K562 (cell line): ENCODE measurements around the gene SLC25A40. TPM values are rescaled to one million over a fixed set of nuclear protein-coding genes. Genes with fewer than 3 reads are reported as not detected.

Experiments used
- ATAC-seq: fragments of 200-7000 bp; cut with Tn5 transposase; 3 replicates; pipeline ENCODE4 v1.9.1; 2020; ENCODE audit warnings: moderate library complexity
- BruUV-seq: library from RNA; stranded (reverse); fragments of 400-500 nt; replicated peaks from 2 replicates; lab custom pipeline; 2021; lab: Mats Ljungman, UMichigan
- CTCF ChIA-PET: fragments of 300-600 bp; formaldehyde crosslinking; extraction: SDS; loops from one replicate; lab custom pipeline; 2021; ENCODE audit warnings: low intra/inter-chr PET ratio; lab: Yijun Ruan, JAX
- POLR2A ChIA-PET: fragments of 300-600, 350-650 bp; sonication (Branson Sonifier 250); formaldehyde crosslinking; extraction: SDS; loops from one replicate; lab custom pipeline; 2021; ENCODE audit warnings: antibody characterized with exemption, inconsistent platforms; lab: Yijun Ruan, JAX
- DNase-seq, 4 experiments: peaks; one replicate each; pipeline versions ENCODE4 v3.0.0 to v3.0.0-alpha.2; 2011 to 2018; ENCODE audit warnings: low spot score in 3 of 4, mixed read lengths in 3 of 4; ENCODE audit errors: extremely low read depth in 1 of 4
- FAIRE-seq: peaks from 2 replicates; lab custom pipeline; 2011; peaks lifted over from hg19 to GRCh38; lab: Jason Lieb, UNC
- H2AFZ ChIP-seq: 2 replicates; pipeline ENCODE4 v1.6.0; 2011; ENCODE audit warnings: low read depth, low read length, control low read depth, inconsistent platforms
- H3K27ac ChIP-seq: fragments of 200-600 bp; 3 replicates; pipeline ENCODE4 v1.8.0; 2011; ENCODE audit warnings: low read depth, mild to moderate bottlenecking, control low read depth, inconsistent platforms, low read length, moderate library complexity, mixed read lengths; ENCODE audit errors: extremely low read depth
- H3K27me3 ChIP-seq, 2 experiments: fragments of 300-600 bp in 1 of 2; 2 replicates in 1 of 2; 3 replicates in 1 of 2; pipeline versions ENCODE4 v1.6.0 to v1.8.0; 2011; ENCODE audit warnings: inconsistent platforms in 2 of 2, low read length in 2 of 2, mild to moderate bottlenecking in 1 of 2, mixed read lengths in 1 of 2, moderate library complexity in 1 of 2; ENCODE audit not compliant: control insufficient read depth in 2 of 2, insufficient read depth in 2 of 2
- H3K36me3 ChIP-seq: fragments of 300-600 bp; 3 replicates; pipeline ENCODE4 v1.8.0; 2011; ENCODE audit warnings: mild to moderate bottlenecking, low read length, inconsistent platforms; ENCODE audit not compliant: control insufficient read depth, insufficient read depth
- H3K4me1 ChIP-seq, 2 experiments: fragments of 200-600 bp in 1 of 2; replicated peaks in 1 of 2; 2 replicates in 1 of 2; 3 replicates in 1 of 2; pipeline versions ENCODE4 v1.5.1 to v1.8.0; 2011; ENCODE audit warnings: inconsistent platforms in 2 of 2, low read length in 2 of 2, mild to moderate bottlenecking in 1 of 2, mixed read lengths in 1 of 2, moderate library complexity in 1 of 2; ENCODE audit not compliant: control insufficient read depth in 2 of 2, insufficient read depth in 2 of 2
- H3K4me2 ChIP-seq: 2 replicates; pipeline ENCODE4 v1.6.1; 2011; ENCODE audit warnings: low read length, control low read depth, inconsistent platforms, mixed read lengths; ENCODE audit not compliant: insufficient read depth
- H3K4me3 ChIP-seq: fragments of 200-600 bp; sonication (generic), shearing (Covaris generic); 2 replicates; pipeline ENCODE4 v1.5.1; 2016; ENCODE audit warnings: control low read depth, inconsistent platforms
- H3K79me2 ChIP-seq: fragments of 200-600 bp; 3 replicates; pipeline ENCODE4 v1.8.0; 2011; ENCODE audit warnings: low read length, inconsistent platforms; ENCODE audit not compliant: control insufficient read depth, insufficient read depth
- H3K9ac ChIP-seq, 2 experiments: 2 replicates each; pipeline versions ENCODE4 v1.6.0 to v1.6.1; 2011; ENCODE audit warnings: low read depth in 2 of 2, low read length in 2 of 2, control low read depth in 1 of 2, inconsistent platforms in 1 of 2, mild to moderate bottlenecking in 1 of 2, mixed read lengths in 1 of 2; ENCODE audit not compliant: insufficient read depth in 1 of 2
- H3K9me1 ChIP-seq: one replicate; pipeline ENCODE4 v1.6.0; 2011; ENCODE audit warnings: inconsistent platforms, mild to moderate bottlenecking, low read length, moderate library complexity; ENCODE audit not compliant: control insufficient read depth, insufficient read depth
- H3K9me3 ChIP-seq: replicated peaks from 2 replicates; pipeline ENCODE4 v1.5.1; 2011; ENCODE audit warnings: low read depth, low read length, inconsistent platforms; ENCODE audit not compliant: control insufficient read depth, insufficient read depth
- H4K20me1 ChIP-seq: replicated peaks from 2 replicates; pipeline ENCODE4 v1.6.1; 2011; ENCODE audit warnings: low read length, inconsistent platforms, mixed read lengths; ENCODE audit not compliant: control insufficient read depth, insufficient read depth
- ADNP ChIP-seq: fragments of 200-800 bp; sonication (Bioruptor generic); IDR thresholded peaks from 2 replicates; pipeline ENCODE4 v1.6.1; 2016; ENCODE audit warnings: missing genetic modification characterization, missing compliant biosample characterization
- BRD9 ChIP-seq: fragments of 450-650 bp; IDR thresholded peaks from 2 replicates; pipeline ENCODE4 v1.6.1; 2018; ENCODE audit warnings: low read depth; ENCODE audit not compliant: partially characterized antibody
- CREB1 ChIP-seq, 2 experiments: sonication (generic) in 1 of 2; formaldehyde crosslinking in 1 of 2; IDR thresholded peaks; 2 replicates each; pipeline versions ENCODE4 v1.6.1 to v1.8.0; 2012 to 2022; ENCODE audit warnings: inconsistent platforms in 1 of 2, mild to moderate bottlenecking in 1 of 2, missing genetic modification reagents in 1 of 2, moderate library complexity in 1 of 2
- CREBBP ChIP-seq: IDR thresholded peaks from one replicate; pipeline ENCODE4 v1.6.1; 2012; ENCODE audit warnings: low read depth, mild to moderate bottlenecking, control low read depth, inconsistent platforms, low read length
- ELF4 ChIP-seq: fragments of 450-650 bp; formaldehyde crosslinking; IDR thresholded peaks from 2 replicates; pipeline ENCODE4 v1.4.0; 2022; ENCODE audit warnings: missing genetic modification characterization
- FOXK2 ChIP-seq, 2 experiments: fragments of 450-650 bp; IDR thresholded peaks in 1 of 2; conservative IDR thresholded peaks in 1 of 2; 2 replicates each; pipeline ENCODE4 v1.6.1; 2016; ENCODE audit warnings: low read depth in 2 of 2, mild to moderate bottlenecking in 1 of 2
- KAT2B ChIP-seq: IDR thresholded peaks from one replicate; pipeline ENCODE4 v1.6.1; 2012; ENCODE audit warnings: low read depth, mild to moderate bottlenecking, control low read depth, inconsistent platforms, low read length, moderate library complexity
- KDM2B ChIP-seq: fragments of 250-450 bp; sonication (Bioruptor Pico); IDR thresholded peaks from 2 replicates; pipeline ENCODE4 v1.8.0; 2021; ENCODE audit warnings: mild to moderate bottlenecking, moderate library complexity
- MEF2D ChIP-seq: conservative IDR thresholded peaks from 2 replicates; pipeline ENCODE4 v1.6.1; 2016; ENCODE audit warnings: low read depth, missing genetic modification characterization, missing compliant biosample characterization
- MXI1 ChIP-seq: IDR thresholded peaks from 2 replicates; pipeline ENCODE4 v1.6.1; 2011; ENCODE audit warnings: low read depth, mild to moderate bottlenecking, improper control_type of control experiment, low read length
- NFE2L1 ChIP-seq: fragments of 450-650 bp; IDR thresholded peaks from 2 replicates; pipeline ENCODE4 v1.6.1; 2016; ENCODE audit warnings: missing genetic modification characterization, low read depth, mild to moderate bottlenecking, missing compliant biosample characterization, moderate library complexity, borderline replicate concordance
- NR2F6 ChIP-seq: fragments of 450-650 bp; formaldehyde crosslinking; IDR thresholded peaks from 2 replicates; pipeline ENCODE4 v1.4.0; 2020; ENCODE audit warnings: mild to moderate bottlenecking
- POLR2A ChIP-seq: fragments of 450-650 bp; conservative IDR thresholded peaks from 2 replicates; pipeline ENCODE4 v1.6.1; 2016
- YBX1 ChIP-seq: fragments of 450-650 bp; IDR thresholded peaks from 2 replicates; pipeline ENCODE4 v1.7.1; 2016; ENCODE audit warnings: mild to moderate bottlenecking
- ZNF12 ChIP-seq: sonication (generic); formaldehyde crosslinking; IDR thresholded peaks from 2 replicates; pipeline ENCODE4 v1.4.0; 2020; ENCODE audit warnings: mild to moderate bottlenecking, missing genetic modification reagents
- ZNF57 ChIP-seq: fragments of 450-650 bp; formaldehyde crosslinking; IDR thresholded peaks from 2 replicates; pipeline ENCODE4 v1.4.0; 2020; ENCODE audit warnings: mild to moderate bottlenecking, moderate library complexity
- WGBS: fragments of 100-300 bp; shearing (Covaris generic); methylation state at CpG from one replicate; pipeline ENCODE4 v1.1.6; 2016; ENCODE audit warnings: low coverage, mixed read lengths; ENCODE audit not compliant: insufficient coverage; ENCODE audit errors: missing lambda C conversion rate; 5-methylcytosine and 5-hydroxymethylcytosine counted together
- in situ Hi-C: fragments of 300-500 bp; cut with MboI; formaldehyde crosslinking; loops from 4 replicates; pipeline ENCODE4 v1.15.0; 2018; ENCODE audit warnings: inconsistent platforms, mixed read lengths
- intact Hi-C: fragments of 100-400 bp; cut with micrococcal nuclease; formaldehyde crosslinking; loops from 2 replicates; pipeline ENCODE4 v1.14.2; 2022
- polyA plus RNA-seq, 8 experiments: library from polyadenylated mRNA; depleted of rRNA in 4 of 8; stranded (reverse) in 5 of 8; unstranded in 3 of 8; fragments of >200 nt; fragmentation: Nextera tagmentation in 2 of 8; fragmentation: Illumina TruSeq in 1 of 8; extraction: Ambion mirVana in 2 of 8; extraction: Trizol in 1 of 8; gene quantifications; 2 replicates each; pipeline versions ENCODE4 v1.2.1 to v1.2.3, GENCODE V29; 2011 to 2014; ENCODE audit warnings: inconsistent platforms in 1 of 8, missing spikeins in 1 of 8
- total RNA-seq, 7 experiments: library from RNA; depleted of rRNA in 6 of 7; stranded (reverse); fragments of >200 nt in 6 of 7; fragmentation: Illumina TruSeq in 2 of 7; extraction: Trizol in 2 of 7; gene quantifications; 2 replicates each; pipeline versions ENCODE4 v1.2.1 to v1.2.3, GENCODE V29; 2011 to 2021; ENCODE audit warnings: low replicate concordance in 1 of 7
- TF ChIP-seq, protein P1 (sequence below): fragments of 250-450 bp; sonication (Bioruptor Pico); IDR thresholded peaks from 2 replicates; pipeline ENCODE4 v1.5.0; 2020; ENCODE audit warnings: mild to moderate bottlenecking, borderline replicate concordance
- TF ChIP-seq, protein P2 (sequence below): sonication (generic); formaldehyde crosslinking; IDR thresholded peaks from 2 replicates; pipeline ENCODE4 v1.8.1; 2022; ENCODE audit warnings: missing genetic modification reagents

The SLC25A40 gene
- total and polyA plus RNA-seq, 9 of the 15 experiments (the other 6 are each of a cell fraction or from before 2014, with no cell fraction given): 6.7 to 44.0 (median 26.5) TPM

DNA sequence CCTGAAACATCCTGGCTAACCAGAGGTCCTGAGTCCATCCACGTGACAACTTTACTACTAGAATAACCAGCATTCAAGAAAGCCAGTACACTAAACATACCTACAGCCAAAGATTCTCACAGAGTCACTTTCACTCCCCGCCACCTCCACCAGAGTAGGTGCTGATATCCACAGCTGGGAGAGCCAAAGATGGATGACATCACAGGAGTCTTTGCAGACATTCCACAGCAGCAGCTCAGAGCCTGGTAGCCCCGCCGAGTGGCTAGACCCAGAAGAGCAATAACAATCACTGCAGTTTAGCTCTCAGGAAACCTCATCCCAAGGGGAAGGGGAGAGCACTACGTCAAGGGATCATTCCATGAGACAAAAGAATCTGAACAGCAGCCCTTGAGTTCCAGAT lies 44.4 kb upstream of the SLC25A40 start:
- 1% methylated on average over 5 of the region's 5 CpGs for WGBS
- ATAC-seq: peak; percentile 39; the same call in 1 of the 3 replicates
- no TSS peak for BruUV-seq
- FAIRE-seq: no peak
- H3K9me3 ChIP-seq: no peaks in the 10 kb centered on the region
- no peaks in the 10 kb centered on the region for H3K9me1 ChIP-seq
- no peak overlapping the region for H3K4me3 ChIP-seq
- ChIA-PET POLR2A (no interaction called here), CTCF (no interaction called here)
- H4K20me1 ChIP-seq: no peaks in the 10 kb centered on the region
- DNase-seq: no peak
- H3K27ac ChIP-seq: no peak overlapping the region
- in situ Hi-C loops: no loop called here
- no peaks in the 10 kb centered on the region for H3K4me1 ChIP-seq
- H3K36me3 ChIP-seq: no peaks in the 10 kb centered on the region
- H3K79me2 ChIP-seq: no peaks in the 10 kb centered on the region
- H3K9ac ChIP-seq: no peak overlapping the region
- no peak overlapping the region for H3K4me2 ChIP-seq
- no peak overlapping the region for H2AFZ ChIP-seq
- H3K27me3 ChIP-seq: peaks cover 9 to 12% of the 10 kb centered on the region in 2 experiments; a peak in 3 of 5 replicates
- TF ChIP-seq NFE2L1 (tag) (no peak), ZNF57 (CRISPR knock-in tag) (no peak), ELF4 (CRISPR knock-in tag) (no peak), POLR2A (no peak), NR2F6 (CRISPR knock-in tag) (no peak), KDM2B (CRISPR knock-in tag) (no peak), FOXK2 (conservative IDR thresholded peaks at IDR 0.05 in 1 of 2, IDR thresholded peaks at IDR 0.05 in 1 of 2; ENCODE audit: low read depth in 2 of 2) (no peak), MXI1 (no peak), BRD9 (no peak), ADNP (tag) (no peak), CREB1 (IDR thresholded peaks at IDR 0.05) (no peak), CREB1 (CRISPR knock-in tag; IDR thresholded peaks at IDR 0.05) (no peak), ZNF12 (CRISPR knock-in tag) (no peak), KAT2B (no peak), CREBBP (no peak), MEF2D (tag) (no peak), YBX1 (no peak)
- TF ChIP-seq, protein P1, sequence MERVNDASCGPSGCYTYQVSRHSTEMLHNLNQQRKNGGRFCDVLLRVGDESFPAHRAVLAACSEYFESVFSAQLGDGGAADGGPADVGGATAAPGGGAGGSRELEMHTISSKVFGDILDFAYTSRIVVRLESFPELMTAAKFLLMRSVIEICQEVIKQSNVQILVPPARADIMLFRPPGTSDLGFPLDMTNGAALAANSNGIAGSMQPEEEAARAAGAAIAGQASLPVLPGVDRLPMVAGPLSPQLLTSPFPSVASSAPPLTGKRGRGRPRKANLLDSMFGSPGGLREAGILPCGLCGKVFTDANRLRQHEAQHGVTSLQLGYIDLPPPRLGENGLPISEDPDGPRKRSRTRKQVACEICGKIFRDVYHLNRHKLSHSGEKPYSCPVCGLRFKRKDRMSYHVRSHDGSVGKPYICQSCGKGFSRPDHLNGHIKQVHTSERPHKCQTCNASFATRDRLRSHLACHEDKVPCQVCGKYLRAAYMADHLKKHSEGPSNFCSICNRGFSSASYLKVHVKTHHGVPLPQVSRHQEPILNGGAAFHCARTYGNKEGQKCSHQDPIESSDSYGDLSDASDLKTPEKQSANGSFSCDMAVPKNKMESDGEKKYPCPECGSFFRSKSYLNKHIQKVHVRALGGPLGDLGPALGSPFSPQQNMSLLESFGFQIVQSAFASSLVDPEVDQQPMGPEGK (CRISPR knock-in tag): no peak
- TF ChIP-seq, protein P2, sequence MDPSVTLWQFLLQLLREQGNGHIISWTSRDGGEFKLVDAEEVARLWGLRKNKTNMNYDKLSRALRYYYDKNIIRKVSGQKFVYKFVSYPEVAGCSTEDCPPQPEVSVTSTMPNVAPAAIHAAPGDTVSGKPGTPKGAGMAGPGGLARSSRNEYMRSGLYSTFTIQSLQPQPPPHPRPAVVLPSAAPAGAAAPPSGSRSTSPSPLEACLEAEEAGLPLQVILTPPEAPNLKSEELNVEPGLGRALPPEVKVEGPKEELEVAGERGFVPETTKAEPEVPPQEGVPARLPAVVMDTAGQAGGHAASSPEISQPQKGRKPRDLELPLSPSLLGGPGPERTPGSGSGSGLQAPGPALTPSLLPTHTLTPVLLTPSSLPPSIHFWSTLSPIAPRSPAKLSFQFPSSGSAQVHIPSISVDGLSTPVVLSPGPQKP: no peak
- intact Hi-C loops: no loop called here
